Measurements from ENCODE around the gene FSD1. TPM values are rescaled to one million over a fixed set of nuclear protein-coding genes. Genes with fewer than 3 reads are reported as not detected.
"Not testable (repeated sequence)": the region's sequence is repeated elsewhere in the genome, so short reads cannot be mapped to it uniquely, and the experiment has no call there.

FSD1 gene
- total RNA-seq, 1 donor from 2014 or later: 17.7 TPM

GRCh38 chr19:4279530-4280422, 24.6 kb upstream of the FSD1 start:
- Mint-ChIP-seq H3K4me1 (peaks cover 11% of the 10 kb centered on the region), H3K36me3 (no peaks in the 10 kb centered on the region), H3K27ac (peak overlapping the region; percentile 30), H3K27me3 (ENCODE audit: low read depth) (peaks cover 46% of the 10 kb centered on the region), H3K9me3 (no peaks in the 10 kb centered on the region), H3K4me3 (peak overlapping the region; percentile 73)
- TF ChIP-seq, protein P1, sequence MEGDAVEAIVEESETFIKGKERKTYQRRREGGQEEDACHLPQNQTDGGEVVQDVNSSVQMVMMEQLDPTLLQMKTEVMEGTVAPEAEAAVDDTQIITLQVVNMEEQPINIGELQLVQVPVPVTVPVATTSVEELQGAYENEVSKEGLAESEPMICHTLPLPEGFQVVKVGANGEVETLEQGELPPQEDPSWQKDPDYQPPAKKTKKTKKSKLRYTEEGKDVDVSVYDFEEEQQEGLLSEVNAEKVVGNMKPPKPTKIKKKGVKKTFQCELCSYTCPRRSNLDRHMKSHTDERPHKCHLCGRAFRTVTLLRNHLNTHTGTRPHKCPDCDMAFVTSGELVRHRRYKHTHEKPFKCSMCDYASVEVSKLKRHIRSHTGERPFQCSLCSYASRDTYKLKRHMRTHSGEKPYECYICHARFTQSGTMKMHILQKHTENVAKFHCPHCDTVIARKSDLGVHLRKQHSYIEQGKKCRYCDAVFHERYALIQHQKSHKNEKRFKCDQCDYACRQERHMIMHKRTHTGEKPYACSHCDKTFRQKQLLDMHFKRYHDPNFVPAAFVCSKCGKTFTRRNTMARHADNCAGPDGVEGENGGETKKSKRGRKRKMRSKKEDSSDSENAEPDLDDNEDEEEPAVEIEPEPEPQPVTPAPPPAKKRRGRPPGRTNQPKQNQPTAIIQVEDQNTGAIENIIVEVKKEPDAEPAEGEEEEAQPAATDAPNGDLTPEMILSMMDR (IDR thresholded peaks at IDR 0.05; ENCODE audit: unreplicated experiment): no peak
- DNase-seq (ENCODE audit: low spot score in 2 of 2, unreplicated experiment in 2 of 2): no peak

GRCh38 chr19:4284176-4284958, 20.0 kb upstream of the FSD1 start:
- DNase-seq (ENCODE audit: low spot score in 2 of 2, unreplicated experiment in 2 of 2): no peak
- TF ChIP-seq, protein P1 (IDR thresholded peaks at IDR 0.05; ENCODE audit: unreplicated experiment): no peak
- Mint-ChIP-seq H3K36me3 (no peaks in the 10 kb centered on the region), H3K27ac (no peak overlapping the region), H3K9me3 (no peaks in the 10 kb centered on the region), H3K27me3 (ENCODE audit: low read depth) (peaks cover 39% of the 10 kb centered on the region), H3K4me3 (no peak overlapping the region), H3K4me1 (peaks cover 3% of the 10 kb centered on the region)

DNA sequence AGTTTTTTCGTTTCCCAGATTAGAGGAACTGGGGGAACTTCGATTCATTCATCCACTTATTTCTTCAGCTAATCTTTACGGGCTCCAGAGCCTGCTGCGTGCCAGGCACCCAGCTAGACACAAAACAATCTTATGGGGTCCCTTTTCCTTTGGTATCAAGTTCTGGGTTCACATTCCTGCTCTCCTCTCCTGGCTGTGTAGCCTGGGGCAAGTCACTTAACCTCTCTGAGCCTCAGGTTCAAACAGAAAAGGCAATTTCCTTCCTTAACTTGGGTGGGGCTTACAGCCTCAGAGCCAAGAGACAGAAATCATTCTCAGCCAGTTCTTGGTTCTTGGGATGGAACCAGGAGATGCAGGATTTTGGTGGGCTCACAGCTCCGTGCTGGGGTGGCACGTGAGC, 19.4 kb upstream of the FSD1 start:
- Mint-ChIP-seq H3K36me3 (no peaks in the 10 kb centered on the region), H3K27ac (no peak overlapping the region), H3K4me3 (no peak overlapping the region), H3K4me1 (no peaks in the 10 kb centered on the region), H3K9me3 (no peaks in the 10 kb centered on the region), H3K27me3 (ENCODE audit: low read depth) (peaks cover 35% of the 10 kb centered on the region)
- DNase-seq (ENCODE audit: low spot score in 2 of 2, unreplicated experiment in 2 of 2): no peak
- TF ChIP-seq, protein P1 (IDR thresholded peaks at IDR 0.05; ENCODE audit: unreplicated experiment): no peak

GRCh38 chr19:4286141-4286540, 18.3 kb upstream of the FSD1 start:
- not testable (repeated sequence) for H3K4me1 Mint-ChIP-seq; H3K4me3 Mint-ChIP-seq; H3K36me3 Mint-ChIP-seq; DNase-seq (ENCODE audit: low spot score in 2 of 2, unreplicated experiment in 2 of 2); H3K9me3 Mint-ChIP-seq; H3K27ac Mint-ChIP-seq
- H3K27me3 Mint-ChIP-seq (ENCODE audit: low read depth): peaks cover 24% of the 10 kb centered on the region

DNA sequence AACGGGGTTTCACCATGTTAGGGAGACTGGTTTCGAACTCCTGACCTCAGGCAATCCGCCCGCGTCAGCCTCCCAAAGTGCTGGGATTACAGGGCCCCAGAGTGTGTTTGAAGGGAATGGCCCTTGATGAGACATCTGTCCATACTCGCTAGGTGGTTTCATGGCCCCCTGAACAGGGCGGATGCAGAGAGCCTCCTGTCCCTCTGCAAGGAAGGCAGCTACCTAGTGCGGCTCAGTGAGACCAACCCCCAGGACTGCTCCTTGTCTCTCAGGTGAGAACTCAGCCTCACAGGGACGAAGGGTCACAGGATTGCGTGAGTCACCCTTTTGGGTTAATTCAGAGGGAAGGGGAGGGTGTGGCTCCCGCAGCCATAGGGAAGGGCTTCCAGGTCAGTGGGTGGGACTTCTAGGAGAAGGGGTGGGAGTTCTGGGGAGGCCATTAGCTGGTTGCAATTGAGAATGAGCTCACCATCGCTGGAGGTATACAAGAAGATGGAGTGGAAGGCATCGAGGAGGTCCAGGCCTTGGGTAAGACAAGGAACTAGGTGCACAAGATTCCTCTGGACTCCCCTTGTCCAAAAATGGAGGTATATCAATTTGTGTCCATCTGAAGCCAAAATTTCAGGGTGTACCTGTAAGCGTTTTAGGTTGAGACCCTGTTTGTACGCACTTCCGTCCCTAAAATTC, 16.2 kb upstream of the FSD1 start:
- no peaks in the 10 kb centered on the region for H3K4me1 Mint-ChIP-seq
- no peaks in the 10 kb centered on the region for H3K9me3 Mint-ChIP-seq
- H3K36me3 Mint-ChIP-seq: no peaks in the 10 kb centered on the region
- TF ChIP-seq, protein P1 (IDR thresholded peaks at IDR 0.05; ENCODE audit: unreplicated experiment): no peak
- H3K27ac Mint-ChIP-seq: no peak overlapping the region
- no peak for DNase-seq (ENCODE audit: low spot score in 2 of 2, unreplicated experiment in 2 of 2)
- H3K4me3 Mint-ChIP-seq: no peak overlapping the region
- peaks cover 11% of the 10 kb centered on the region for H3K27me3 Mint-ChIP-seq (ENCODE audit: low read depth)

Data from mesothelial cell of epicardium (in vitro differentiated cells).